Measurements from ENCODE around the gene ELANE.
A peak's percentile ranks its signal among the peaks of the same experiment; 100 is the strongest.

Gene ELANE

GRCh38 chr19:900043-900301, 47.9 kb downstream of the ELANE start:
- no peak for DNase-seq

- peak in 1 of 2 experiments; percentile 43 for DNase-seq
Measured at GRCh38 chr19:900302-901111, 48.4 kb downstream of the ELANE start.

GRCh38 chr19:901216-902092, 49.4 kb downstream of the ELANE start:
- no peak for DNase-seq

- no peak for DNase-seq
Measured at GRCh38 chr19:902093-902370, 49.9 kb downstream of the ELANE start.

GRCh38 chr19:902446-903226, 50.5 kb downstream of the ELANE start:
- DNase-seq, result no peak

GRCh38 chr19:903266-903797, 51.2 kb downstream of the ELANE start:
- no peak for DNase-seq

- no peak for DNase-seq
Measured at GRCh38 chr19:904545-904944, 52.4 kb downstream of the ELANE start.

All from SW 1271 (cell line).